Heart left ventricle (tissue), 13 donors: Measurements from ENCODE around the gene IGF1R.

Experiments
- CTCF ChIP-seq, 12 donors: fragments of 200-600 bp; sonication (generic) in 4 of 12; IDR thresholded peaks; one replicate each; pipeline versions ENCODE4 v1.5.0 to v1.8.0; 2018 to 2022; ENCODE audit warnings: antibody characterized with exemption in 12 of 12, mild to moderate bottlenecking in 5 of 12
- POLR2A ChIP-seq, 2 donors: fragments of 450-650 bp; IDR thresholded peaks; one replicate each; pipeline ENCODE4 v1.6.1; 2017; ENCODE audit warnings: antibody characterized with exemption in 2 of 2, mild to moderate bottlenecking in 2 of 2, moderate library complexity in 2 of 2
- donor health status: ischemic (EF 13 %, LVEDD 7.1; RV severe dilation, severe dysfunction).
- donor health status: DM: no; HTN: yes; CAD: no.
- donor health status: DM: no; HTN: no; CAD: no.
- donor health status: ischemic (EF 25% LVEDD 6.9; RV normal size, moderate dysfunction).
- donor health status: ischemic (EF 25% LVEDD 5.7; RV mildly dilated, moderate dysfunction).
- donor health status: ischemic (EF 35%, LVEDD 5.7; RV mildly dilated, moderate dysfunction).
- donor health status: nonischemic (EF 11% LVEDD 7.7; RV severe dilation, severe dysfunction).
- donor health status: DM: yes; HTN: yes; CAD: no.
- donor health status: PGD.
- donor health status: ischemic (EF 29% LVEDD 5.4; RV normal size, mild dysfunction).
- donor health status: nonischemic (EF 23%, LVEDD 6.1; RV moderate dilation, normal function).

GRCh38 chr15:98896802-98897732 is 248.7 kb downstream of the IGF1R start:
- TF ChIP-seq CTCF (IDR thresholded peaks at IDR 0.05), result no peak
- TF ChIP-seq POLR2A (IDR thresholded peaks at IDR 0.05), result no peak
